HUDEP-2 (cell line): ENCODE measurements around the gene ANKRD13D.

Experiments
- DNase-seq, 76 experiments: peaks; one replicate each; lab custom pipeline; 2025; ENCODE audit not compliant: unreplicated experiment in 76 of 76; lab: John Stamatoyannopoulos, UW

ANKRD13D gene

DNA sequence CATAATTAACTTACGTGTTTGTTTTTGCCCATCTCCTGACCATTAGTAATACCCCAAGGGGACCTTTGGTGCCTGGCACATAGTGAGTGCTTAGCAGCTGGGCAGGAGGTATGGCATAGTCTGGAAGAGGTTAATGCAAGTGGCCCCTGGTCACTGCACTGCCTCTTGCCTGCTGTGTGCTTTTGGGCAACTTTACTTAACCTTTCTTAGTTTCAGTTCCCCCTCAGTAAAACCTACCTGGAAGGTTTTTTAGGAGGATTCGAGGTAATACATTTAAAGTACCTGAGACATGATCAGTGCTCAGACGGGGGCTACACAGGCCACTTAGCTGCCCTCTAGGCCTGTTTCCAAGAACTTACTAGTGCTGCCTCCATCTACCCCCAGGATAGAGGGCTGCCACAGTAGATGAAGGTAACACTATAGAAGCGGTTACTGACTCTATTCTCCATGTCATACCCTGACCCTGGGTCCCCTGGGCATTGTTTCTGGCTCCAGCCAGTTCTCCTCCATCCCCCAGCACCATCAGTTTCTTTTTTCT, 60.9 kb downstream of the ANKRD13D start:
- no peak for DNase-seq

DNA sequence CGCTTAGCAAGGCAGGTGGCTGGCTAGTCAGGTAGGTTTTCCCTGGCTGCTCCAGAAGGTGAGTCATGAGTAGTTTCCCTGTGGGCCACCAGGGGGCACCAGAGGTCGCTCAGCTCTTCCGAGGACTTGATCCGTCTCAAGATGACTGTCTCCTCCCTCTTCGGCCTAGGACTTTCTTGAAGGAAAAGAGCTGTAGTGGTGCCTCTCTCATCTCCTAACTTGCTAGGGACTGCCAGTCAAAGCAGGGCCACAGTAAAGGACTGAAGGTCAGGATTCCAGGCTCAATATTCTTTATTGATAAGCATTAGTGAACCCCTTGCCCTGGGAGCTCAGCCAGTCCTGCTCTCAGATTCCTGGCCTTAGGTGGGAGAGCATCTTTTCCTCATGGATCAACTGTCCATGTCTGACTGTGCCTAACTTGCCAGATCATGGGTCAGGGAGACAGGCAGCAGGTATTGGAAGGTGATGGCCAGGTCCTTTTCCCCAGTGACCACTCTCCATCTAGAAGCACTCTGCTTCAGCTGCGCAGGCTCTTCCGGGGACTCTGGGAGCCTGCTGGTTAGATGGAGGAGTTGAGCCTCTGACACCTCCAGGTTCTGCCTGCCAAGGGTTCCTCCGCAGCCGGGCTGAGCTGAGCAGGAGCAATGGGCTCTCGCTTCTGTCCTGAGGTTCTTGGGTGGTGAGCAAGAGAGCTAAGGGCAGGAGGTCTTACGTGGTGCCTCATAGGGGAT, 62.3 kb downstream of the ANKRD13D start:
- DNase-seq = peak in 43 of 76 experiments; percentile 5 to 55 (median 29)
